Lower leg skin (tissue), 3 donors: ENCODE measurements around the gene COL4A2.

Source experiments
- CTCF ChIP-seq, 3 donors: fragments of 450-650 bp; IDR thresholded peaks; one replicate each; pipeline ENCODE4 v1.5.1; 2016; ENCODE audit warnings: antibody characterized with exemption in 3 of 3, mild to moderate bottlenecking in 3 of 3, moderate library complexity in 2 of 3
- POLR2A ChIP-seq, 2 donors: fragments of 450-650 bp; IDR thresholded peaks; one replicate each; pipeline ENCODE4 v1.6.1; 2016 to 2017; ENCODE audit warnings: antibody characterized with exemption in 2 of 2, mild to moderate bottlenecking in 1 of 2, moderate library complexity in 1 of 2

- no peak for TF ChIP-seq CTCF (IDR thresholded peaks at IDR 0.05)
- no peak for TF ChIP-seq POLR2A (IDR thresholded peaks at IDR 0.05)
Measured at GRCh38 chr13:110471156-110471832, 164.2 kb downstream of the COL4A2 start.
